ENCODE measurements around the gene ANAPC13. TPM values are rescaled to one million over a fixed set of nuclear protein-coding genes. Genes with fewer than 3 reads are reported as not detected.

The ANAPC13 gene
- total RNA-seq, 1 experiment from 2014 or later: 57.0 TPM

DNA sequence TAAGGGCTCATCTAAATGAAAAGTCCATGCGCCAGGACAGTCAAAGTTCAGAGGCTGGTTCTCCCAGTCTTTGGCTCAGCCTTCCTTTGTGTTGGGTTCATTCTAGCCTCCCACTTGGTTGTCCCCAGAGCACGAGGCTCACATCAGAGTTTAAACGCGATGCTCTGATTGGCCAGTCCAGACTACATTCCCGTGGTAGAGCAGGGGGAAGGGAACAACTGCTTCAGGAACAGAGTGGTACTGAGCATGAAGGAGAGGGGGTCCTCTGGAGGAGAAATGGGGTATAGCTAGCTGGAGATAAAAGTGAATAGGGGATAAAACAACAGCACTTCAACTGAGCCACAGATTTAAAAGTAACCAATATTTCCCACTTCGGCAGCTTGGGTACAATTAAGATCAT lies 32.2 kb downstream of the ANAPC13 start:
- Mint-ChIP-seq H3K4me1 (ENCODE audit: low read depth, unreplicated experiment) (peaks cover 11% of the 10 kb centered on the region), H3K36me3 (ENCODE audit: insufficient read depth, unreplicated experiment) (no peaks in the 10 kb centered on the region), H3K27me3 (ENCODE audit: insufficient read depth, unreplicated experiment) (no peaks in the 10 kb centered on the region), H3K27ac (ENCODE audit: unreplicated experiment) (no peak overlapping the region), H3K4me3 (ENCODE audit: unreplicated experiment) (no peak overlapping the region), H3K9me3 (ENCODE audit: unreplicated experiment) (no peaks in the 10 kb centered on the region)
- Histone ChIP-seq H3K9me3 (no peaks in the 10 kb centered on the region), H3K4me1 (peaks cover 12% of the 10 kb centered on the region; the same call in 1 of the 2 replicates), H3K4me3 (ENCODE audit: low read depth, low read length) (no peak overlapping the region), H3K27me3 (replicated peaks; ENCODE audit: control insufficient read depth, insufficient read depth, low read length) (no peaks in the 10 kb centered on the region), H3K36me3 (ENCODE audit: control insufficient read depth, insufficient read depth, low read length) (no peaks in the 10 kb centered on the region)
- intact Hi-C loops (cut with micrococcal nuclease; ENCODE audit: unreplicated experiment): no loop called here
- ChIA-PET POLR2A (no interaction called here), CTCF (no interaction called here)
- BruUV-seq (replicated peaks): no TSS peak
- no peak for DNase-seq
- TF ChIP-seq, protein P1, sequence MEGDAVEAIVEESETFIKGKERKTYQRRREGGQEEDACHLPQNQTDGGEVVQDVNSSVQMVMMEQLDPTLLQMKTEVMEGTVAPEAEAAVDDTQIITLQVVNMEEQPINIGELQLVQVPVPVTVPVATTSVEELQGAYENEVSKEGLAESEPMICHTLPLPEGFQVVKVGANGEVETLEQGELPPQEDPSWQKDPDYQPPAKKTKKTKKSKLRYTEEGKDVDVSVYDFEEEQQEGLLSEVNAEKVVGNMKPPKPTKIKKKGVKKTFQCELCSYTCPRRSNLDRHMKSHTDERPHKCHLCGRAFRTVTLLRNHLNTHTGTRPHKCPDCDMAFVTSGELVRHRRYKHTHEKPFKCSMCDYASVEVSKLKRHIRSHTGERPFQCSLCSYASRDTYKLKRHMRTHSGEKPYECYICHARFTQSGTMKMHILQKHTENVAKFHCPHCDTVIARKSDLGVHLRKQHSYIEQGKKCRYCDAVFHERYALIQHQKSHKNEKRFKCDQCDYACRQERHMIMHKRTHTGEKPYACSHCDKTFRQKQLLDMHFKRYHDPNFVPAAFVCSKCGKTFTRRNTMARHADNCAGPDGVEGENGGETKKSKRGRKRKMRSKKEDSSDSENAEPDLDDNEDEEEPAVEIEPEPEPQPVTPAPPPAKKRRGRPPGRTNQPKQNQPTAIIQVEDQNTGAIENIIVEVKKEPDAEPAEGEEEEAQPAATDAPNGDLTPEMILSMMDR (IDR thresholded peaks at IDR 0.05; ENCODE audit: insufficient read depth in 1 of 2, low read depth in 1 of 2, low read length in 1 of 2, severe bottlenecking in 1 of 2, unreplicated experiment in 1 of 2): no peak

DNA sequence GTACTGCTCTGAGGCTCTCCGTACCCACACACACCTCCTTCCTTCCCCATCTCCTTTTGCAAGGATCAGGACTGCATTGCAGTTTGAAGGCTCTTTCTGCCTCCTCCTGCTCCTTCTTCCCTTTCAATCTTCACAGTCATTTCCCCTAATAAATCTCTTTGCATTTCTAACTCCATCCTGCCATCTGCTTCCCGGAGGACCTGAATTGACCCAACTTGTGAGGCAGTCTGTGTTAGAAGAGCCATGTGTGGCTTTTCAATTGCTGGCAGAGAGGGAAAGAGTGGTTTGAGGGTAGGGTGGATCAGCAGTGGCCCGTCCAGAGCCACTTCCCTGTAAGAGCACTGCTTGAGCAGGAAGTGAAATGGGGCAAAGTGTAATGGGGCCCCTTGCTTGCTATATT lies 35.8 kb downstream of the ANAPC13 start:
- Mint-ChIP-seq H3K4me1 (ENCODE audit: low read depth, unreplicated experiment) (peaks cover 19% of the 10 kb centered on the region), H3K4me3 (ENCODE audit: unreplicated experiment) (no peak overlapping the region), H3K27me3 (ENCODE audit: insufficient read depth, unreplicated experiment) (no peaks in the 10 kb centered on the region), H3K9me3 (ENCODE audit: unreplicated experiment) (peaks cover 5% of the 10 kb centered on the region), H3K27ac (ENCODE audit: unreplicated experiment) (no peak overlapping the region), H3K36me3 (ENCODE audit: insufficient read depth, unreplicated experiment) (no peaks in the 10 kb centered on the region)
- Histone ChIP-seq H3K4me3 (ENCODE audit: low read depth, low read length) (no peak overlapping the region), H3K27me3 (replicated peaks; ENCODE audit: control insufficient read depth, insufficient read depth, low read length) (no peaks in the 10 kb centered on the region), H3K36me3 (ENCODE audit: control insufficient read depth, insufficient read depth, low read length) (no peaks in the 10 kb centered on the region), H3K4me1 (peaks cover 3% of the 10 kb centered on the region; the same call in 1 of the 2 replicates), H3K9me3 (no peaks in the 10 kb centered on the region)
- intact Hi-C loops (cut with micrococcal nuclease; ENCODE audit: unreplicated experiment): loop anchor here (1.0 kb wide), 1 partner anchor 142 kb away; no protein-coding TSS in a partner anchor
- no peak for DNase-seq
- ChIA-PET POLR2A (no interaction called here), CTCF (interaction anchor here (1.0 kb wide), 1 partner anchor 150 kb away, joined by 3 read pairs; no protein-coding TSS in a partner anchor)
- TF ChIP-seq, protein P1 (IDR thresholded peaks at IDR 0.05; ENCODE audit: insufficient read depth in 1 of 2, low read depth in 1 of 2, low read length in 1 of 2, severe bottlenecking in 1 of 2, unreplicated experiment in 1 of 2): no peak
- BruUV-seq (replicated peaks): no TSS peak

DNA sequence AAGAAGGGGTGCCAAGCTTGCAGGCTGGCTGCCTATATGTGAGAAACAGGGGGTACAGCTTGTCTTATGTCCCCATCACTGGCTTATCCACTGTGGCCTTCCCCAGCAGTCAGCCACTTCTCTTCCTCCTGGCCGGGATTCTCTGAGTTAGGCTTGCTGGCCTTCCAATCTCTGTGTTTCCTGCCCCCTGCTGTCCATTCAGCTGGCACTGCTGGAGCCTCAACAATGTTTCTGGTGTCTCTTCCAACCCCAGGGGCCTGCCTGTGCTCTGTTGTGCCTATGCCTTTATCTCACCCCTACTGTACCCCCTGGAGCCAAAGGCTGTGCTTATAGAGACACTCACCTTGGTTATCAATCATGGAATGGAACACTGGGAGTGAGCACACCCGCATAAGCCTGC lies 36.5 kb downstream of the ANAPC13 start:
- intact Hi-C loops (cut with micrococcal nuclease; ENCODE audit: unreplicated experiment): loop anchor here (1.0 kb wide), 1 partner anchor 141 kb away; no protein-coding TSS in a partner anchor
- peaks cover 10% of the 10 kb centered on the region for H3K9me3 Mint-ChIP-seq (ENCODE audit: unreplicated experiment)
- Histone ChIP-seq H3K36me3 (ENCODE audit: control insufficient read depth, insufficient read depth, low read length) (no peaks in the 10 kb centered on the region), H3K4me3 (ENCODE audit: low read depth, low read length) (no peak overlapping the region), H3K4me1 (peaks cover 3% of the 10 kb centered on the region; the same call in 1 of the 2 replicates), H3K9me3 (no peaks in the 10 kb centered on the region), H3K27me3 (replicated peaks; ENCODE audit: control insufficient read depth, insufficient read depth, low read length) (no peaks in the 10 kb centered on the region)
- peaks cover 24% of the 10 kb centered on the region for H3K4me1 Mint-ChIP-seq (ENCODE audit: low read depth, unreplicated experiment)
- DNase-seq: no peak
- H3K36me3 Mint-ChIP-seq (ENCODE audit: insufficient read depth, unreplicated experiment): no peaks in the 10 kb centered on the region
- BruUV-seq (replicated peaks): no TSS peak
- ChIA-PET POLR2A (no interaction called here), CTCF (interaction anchor here (1.0 kb wide), 1 partner anchor 150 kb away, joined by 3 read pairs; no protein-coding TSS in a partner anchor)
- TF ChIP-seq, protein P1 (IDR thresholded peaks at IDR 0.05; ENCODE audit: insufficient read depth in 1 of 2, low read depth in 1 of 2, low read length in 1 of 2, severe bottlenecking in 1 of 2, unreplicated experiment in 1 of 2): peak in 1 of 2 experiments; percentile 12
- no peaks in the 10 kb centered on the region for H3K27me3 Mint-ChIP-seq (ENCODE audit: insufficient read depth, unreplicated experiment)
- no peak overlapping the region for H3K27ac Mint-ChIP-seq (ENCODE audit: unreplicated experiment)
- H3K4me3 Mint-ChIP-seq (ENCODE audit: unreplicated experiment): no peak overlapping the region

Measured in Caco-2 (cell line).